Activated CD4-positive, alpha-beta T cell treated with anti-CD3 and anti-CD28 coated beads, Interleukin-2, amount 50 U/mL, for 4 hours (primary cell): ENCODE measurements around the gene TNP1.

Source experiments
- DNase-seq, 2 experiments: peaks; one replicate each; pipeline ENCODE4 v3.0.0-alpha.2; 2020

The TNP1 gene

GRCh38 chr2:216872624-216873023, 12.8 kb upstream of the TNP1 start:
- DNase-seq = no peak

- no peak for DNase-seq
These were observed 12.2 kb upstream of the TNP1 start for GRCh38 chr2:216872040-216872439.

- DNase-seq = no peak
These were observed 11.6 kb upstream of the TNP1 start for GRCh38 chr2:216871333-216871934.

DNA sequence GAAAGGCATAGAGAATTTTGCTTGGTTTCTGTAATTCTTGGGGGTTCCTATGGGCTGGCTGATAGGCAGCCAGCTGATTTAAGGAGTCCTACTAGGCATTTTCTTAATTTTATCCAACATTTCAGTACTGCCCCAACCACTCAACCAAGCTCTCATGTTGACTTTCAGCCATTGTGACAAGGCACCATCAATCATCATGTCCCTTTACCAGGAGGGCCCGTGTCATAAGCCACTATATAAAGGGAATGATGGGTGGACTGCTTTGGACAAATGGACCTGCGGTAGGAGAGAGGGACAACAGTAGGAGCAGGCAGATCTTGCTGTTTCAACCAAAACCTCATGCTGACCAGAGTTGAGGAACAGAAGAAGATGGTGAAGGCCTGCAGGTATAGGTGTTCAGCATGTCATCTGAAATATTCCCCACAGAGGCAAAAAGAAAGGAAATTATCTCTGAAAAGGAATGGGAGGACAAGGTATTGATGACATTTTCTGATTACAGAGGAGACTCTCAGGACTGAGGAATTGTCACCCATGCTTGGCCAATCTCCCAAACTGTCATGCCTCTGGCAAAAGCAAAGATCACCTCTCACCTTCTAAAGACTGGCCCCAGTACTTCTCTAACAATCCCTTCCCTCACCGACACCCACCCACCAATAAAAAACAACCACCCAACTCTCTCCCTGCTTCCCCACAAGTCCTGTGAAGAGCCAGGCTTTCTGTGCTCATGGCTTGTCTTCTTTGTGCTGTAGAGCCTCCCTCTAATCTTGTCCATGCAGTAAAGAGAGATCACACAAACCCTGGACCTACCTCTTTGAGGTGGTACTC, 10.9 kb upstream of the TNP1 start:
- no peak for DNase-seq

DNA sequence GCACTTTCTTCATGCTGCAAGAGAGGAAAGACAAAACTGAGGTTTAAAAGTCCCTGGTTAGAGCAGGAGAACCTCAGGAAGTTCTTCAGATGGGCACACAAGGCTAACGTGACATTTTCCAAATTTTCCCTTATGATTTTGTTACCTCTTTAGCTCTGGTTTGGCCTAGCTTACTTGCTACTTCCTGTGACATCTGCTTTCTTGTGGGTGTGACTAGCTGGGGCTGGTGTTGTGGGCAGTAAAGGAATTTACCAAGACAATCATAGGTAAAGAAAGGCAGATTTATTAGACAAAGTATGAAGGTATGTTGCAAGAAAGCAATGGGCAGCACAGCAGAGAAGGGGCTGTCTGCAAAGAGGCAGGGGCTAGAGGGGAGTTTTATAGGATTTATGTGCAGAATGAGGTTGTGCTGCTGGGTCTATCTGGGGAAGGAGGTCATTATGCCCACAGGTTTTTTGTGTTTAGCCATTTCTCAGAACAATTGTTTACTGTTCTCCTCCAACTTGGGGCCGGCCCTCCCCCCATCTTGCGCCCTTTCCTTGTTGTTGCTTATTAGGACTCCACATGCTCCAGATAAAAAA, 6.7 kb upstream of the TNP1 start:
- DNase-seq = no peak

GRCh38 chr2:216865658-216866057, 5.8 kb upstream of the TNP1 start:
- no peak for DNase-seq

DNA sequence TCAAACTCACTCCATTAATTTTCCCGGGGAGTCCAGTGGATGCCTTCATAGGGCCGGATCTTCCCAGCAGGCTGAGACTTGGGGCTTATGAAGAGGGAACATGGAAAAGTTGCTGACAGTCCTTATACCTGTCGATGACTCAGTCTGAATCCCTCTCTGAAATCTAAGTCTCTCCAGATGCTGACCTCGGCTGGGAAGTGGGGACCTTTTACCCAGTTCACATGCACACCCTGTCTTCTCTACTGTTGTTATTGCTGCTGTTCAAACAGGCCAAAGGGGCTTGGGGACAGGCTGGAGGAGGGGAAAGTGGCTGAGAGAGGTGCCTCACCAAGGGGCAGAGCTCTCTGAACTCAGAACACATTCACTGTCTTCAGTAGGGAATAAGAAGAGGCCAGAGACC, 4.1 kb upstream of the TNP1 start:
- DNase-seq = no peak

DNA sequence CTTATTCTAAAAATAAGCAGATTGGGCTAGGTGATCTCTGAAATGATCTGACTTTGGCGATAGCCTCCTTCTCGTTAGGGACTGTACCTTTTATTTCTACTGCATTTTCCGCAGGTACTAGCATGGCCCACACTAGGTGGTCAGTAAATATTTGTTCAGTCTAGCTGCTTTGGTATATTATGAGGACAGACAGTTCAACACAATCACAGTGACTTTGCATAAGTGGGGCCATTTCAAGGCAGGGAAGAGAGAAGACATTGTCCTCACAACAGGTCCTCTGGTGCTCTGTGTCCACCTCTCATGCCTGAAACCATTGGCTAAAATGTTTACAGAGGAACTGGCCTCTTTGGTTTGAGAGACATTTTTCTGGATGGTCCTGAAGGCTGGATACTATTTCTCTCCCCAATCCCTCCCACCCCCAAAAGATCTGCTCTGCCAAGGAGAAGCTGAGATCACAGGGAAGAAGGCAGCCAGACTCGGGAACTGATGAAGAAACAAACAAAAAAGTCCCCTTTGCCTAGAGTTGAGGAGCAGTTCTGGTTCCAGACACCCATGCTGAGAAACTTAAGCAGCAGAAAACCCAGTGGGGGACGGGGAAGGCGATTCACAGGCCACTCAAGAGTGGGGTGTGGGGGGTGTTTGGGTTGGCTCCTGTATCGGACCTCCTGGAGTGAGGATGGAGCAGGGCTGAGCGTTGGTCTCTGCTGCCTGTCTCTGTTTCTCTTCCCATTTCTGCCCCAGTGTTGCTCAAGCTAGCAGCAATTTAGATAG, 2.9 kb upstream of the TNP1 start:
- no peak for DNase-seq

DNA sequence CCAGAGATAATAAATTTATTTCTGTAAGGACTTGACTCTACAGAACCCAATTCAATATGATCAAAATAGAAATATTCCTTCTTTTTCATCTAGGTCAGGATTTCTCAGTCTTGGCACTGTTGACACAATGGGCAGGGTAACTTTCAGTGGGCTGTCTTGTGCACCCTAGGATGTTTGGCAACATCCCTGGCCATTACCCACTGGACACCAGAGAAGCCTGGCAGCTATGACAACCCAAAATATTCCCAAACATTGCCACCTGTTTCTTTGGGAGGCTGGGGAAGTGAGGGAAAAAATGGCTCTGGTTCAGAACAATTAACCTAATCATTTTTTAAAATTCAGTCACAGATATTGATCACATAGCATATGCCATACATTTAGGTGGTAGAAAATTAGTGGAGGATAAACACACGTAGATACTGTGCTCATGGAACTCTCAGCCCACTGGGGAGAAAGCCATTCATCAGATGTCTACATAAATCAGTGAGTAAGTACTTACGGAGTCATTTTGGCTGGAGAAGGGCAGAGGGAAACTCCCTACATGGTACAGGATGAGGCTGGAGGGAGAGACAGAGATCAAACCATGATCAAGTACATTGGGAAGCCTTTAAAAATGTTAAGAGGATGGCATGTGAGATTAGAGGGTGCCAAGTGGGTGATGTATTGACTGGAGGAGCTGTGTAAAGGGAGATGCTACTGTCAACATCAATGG, 718 bp upstream of the TNP1 start:
- DNase-seq = no peak

- DNase-seq = no peak
These were observed 1.6 kb downstream of the TNP1 start for GRCh38 chr2:216858312-216858711.

GRCh38 chr2:216857131-216857550, 2.7 kb downstream of the TNP1 start:
- no peak for DNase-seq

DNA sequence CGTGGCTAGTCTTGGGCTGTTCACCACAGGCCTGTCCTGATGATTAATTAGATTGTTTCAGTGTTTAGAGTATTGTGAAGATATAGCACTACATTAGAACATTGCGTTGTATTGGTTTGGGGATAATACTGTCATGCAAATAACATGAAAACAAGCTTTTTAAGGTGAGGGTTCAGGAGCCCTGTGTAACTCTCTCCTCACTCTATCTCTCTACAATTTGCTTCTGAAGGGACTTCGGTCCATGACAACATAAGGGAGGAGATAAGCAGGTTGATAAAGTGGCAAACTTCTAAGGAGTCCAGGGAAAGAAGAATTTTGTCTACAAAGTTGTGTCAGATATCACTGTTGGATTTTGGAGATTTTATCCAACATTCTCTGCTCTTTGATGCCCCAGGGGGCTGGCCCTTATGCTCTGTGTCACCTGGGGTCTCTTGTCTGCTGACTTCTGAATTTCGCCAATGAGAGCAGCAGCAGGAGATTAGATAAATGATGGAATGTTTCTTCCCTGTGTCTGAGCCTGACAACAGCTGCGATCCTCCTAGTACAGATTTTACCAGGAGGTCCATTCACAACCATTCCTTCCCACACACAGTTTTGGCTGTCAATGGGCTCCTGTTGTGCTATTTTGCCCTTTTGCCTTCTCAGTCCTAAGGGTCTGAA, 3.3 kb downstream of the TNP1 start:
- DNase-seq = no peak

DNA sequence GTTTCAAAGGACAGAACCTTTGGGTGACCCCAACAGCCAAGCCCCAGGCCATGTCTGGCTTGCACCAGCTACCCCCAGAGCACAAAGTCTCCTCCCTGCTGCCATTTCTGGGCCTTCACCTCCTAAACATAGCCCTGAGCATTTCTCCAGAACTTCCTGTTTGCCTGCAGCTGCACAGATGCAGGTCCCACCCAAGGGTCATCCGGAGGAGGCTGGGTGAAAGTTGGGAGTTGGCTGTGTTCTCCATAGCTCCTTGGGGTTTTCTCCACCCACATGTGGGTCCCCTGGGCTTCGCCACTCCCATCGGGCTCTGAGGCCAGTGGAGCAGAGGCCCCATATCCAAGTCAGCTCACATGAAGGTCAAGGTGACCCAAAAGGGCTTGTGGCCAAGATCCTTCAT, 4.3 kb downstream of the TNP1 start:
- DNase-seq = no peak

DNA sequence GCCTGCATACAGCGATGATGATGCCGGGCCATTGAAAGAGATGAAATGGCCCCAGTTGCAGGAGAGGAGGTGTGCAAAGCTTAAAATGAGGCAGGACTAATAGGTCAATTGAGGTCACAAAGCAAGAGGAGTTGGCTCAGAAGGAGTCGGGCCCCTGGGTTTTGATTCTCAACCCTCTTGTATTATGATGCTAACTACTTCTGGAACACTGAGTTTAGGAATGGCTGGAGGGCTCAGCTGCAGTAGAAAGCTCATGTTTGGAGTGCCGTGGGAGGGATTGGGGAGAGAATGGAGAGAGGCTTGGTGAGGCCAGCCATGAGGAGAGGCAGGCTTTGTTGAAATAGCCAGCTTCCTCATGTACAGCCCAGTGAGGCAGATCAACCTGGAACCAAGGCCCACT, 4.8 kb downstream of the TNP1 start:
- no peak for DNase-seq

DNA sequence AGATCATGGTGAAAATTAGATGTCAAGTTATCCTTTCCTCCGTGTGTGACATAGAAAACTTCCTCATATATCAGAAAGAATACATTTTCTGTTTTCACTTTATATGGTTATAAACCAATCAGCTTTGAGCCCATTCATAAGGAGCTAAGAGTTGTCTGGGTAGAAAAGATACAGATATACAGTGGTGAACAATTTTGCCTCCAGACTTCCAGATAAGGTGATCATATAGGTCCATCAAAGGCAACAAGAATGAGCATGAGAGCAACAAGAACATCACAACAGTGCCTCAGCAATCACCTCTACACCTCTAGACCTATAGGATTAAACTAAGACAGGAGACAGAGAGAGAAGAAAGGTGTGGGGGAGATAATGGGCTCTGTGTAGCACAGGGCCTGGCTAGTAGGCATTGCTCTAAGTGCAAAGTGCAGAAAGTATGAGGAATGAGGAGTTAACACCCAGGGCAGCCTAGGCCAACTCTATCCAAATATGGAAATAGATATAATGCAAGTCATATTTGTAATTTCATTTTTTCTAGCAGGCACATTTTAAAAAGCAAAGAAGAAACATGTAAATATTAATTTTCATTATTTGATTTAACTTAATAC, 8.3 kb downstream of the TNP1 start:
- no peak for DNase-seq

DNA sequence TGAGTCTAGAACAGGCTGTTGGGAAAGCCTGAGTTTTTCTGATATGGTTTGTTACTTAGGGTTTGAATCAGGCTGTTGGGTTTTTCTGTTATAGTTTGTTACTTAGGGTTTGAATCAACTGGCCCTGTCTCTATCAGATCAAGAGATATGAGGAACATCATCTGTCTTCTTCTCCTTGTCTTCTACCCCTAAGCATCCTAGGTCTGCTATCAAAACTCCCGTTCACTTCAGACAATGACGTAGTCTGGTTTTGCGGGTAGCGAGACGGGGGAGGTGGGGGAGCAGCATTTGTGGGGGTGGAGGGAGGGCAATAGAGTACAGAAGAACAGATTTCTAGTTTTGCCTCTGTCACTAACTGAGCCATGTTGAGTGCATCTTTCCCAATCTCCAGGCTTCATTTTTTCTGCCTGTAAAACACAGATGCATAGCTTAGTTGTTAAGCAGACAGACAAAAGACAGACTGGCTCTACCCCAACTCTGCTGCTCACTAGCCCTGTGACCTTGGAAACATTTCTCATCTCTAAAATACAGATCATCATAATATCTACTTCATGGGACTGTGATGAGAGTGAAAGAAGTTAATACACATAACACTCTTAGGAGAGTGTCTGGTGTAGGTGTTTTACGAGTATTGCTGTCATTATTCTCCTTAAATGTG, 9.1 kb downstream of the TNP1 start:
- no peak for DNase-seq

DNA sequence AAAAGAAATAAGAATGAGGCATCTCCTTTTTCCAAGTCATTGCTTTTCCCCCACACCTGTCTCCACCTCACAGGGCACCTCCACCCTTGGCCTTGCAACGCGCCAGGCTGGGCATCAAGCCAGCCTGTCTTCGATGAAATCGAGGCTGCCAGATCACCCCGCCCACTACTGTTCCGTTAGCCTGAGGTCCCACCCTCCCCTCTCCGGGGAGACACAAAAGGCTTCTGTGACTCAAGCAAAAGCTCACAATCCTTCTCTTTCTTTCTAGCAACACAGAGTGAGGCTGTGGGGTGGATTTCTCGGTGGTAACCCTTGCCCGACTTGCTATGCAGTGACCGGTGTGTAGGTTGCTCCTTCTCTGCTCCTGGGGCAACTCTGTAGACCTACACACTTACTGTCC, 9.9 kb downstream of the TNP1 start:
- no peak for DNase-seq

DNA sequence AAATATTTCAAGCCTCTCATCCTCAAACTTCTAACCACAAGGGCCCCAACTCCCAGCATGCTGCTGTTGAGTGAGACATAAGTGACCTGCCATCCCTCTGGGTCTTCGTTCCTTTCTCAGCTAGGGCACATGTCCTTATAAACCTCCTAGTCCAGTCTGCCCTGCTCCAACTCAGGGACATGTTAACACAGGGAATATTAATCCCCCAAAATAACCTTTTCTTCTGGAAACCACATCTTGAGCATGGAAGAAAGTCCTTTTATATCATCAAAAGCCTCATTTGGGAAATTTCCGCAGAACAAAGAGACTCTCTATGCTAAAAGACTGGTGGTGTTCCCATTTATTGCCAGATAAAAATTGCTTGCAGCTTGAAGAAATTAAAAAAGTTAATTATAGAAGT, 14.4 kb downstream of the TNP1 start:
- no peak for DNase-seq

DNA sequence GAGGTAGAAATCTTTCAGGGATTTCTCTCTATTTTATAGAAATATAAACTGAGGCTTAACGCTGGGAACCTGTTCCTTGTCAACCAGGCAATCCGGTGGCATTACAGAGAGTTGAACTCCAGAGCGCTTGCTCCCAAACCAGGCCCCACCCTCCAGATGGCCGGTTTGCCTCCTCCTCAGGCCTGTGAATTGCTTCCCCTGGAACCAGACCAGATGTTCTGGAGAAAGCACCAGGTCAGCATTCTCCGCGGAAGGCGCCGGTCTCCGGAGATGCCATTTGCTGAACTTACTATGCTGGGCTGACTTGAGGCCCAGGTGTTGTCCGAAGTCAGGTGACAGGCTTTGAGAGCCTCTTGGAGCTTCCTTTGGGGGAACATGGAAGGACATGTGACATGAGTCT, 17.2 kb downstream of the TNP1 start:
- no peak for DNase-seq

DNA sequence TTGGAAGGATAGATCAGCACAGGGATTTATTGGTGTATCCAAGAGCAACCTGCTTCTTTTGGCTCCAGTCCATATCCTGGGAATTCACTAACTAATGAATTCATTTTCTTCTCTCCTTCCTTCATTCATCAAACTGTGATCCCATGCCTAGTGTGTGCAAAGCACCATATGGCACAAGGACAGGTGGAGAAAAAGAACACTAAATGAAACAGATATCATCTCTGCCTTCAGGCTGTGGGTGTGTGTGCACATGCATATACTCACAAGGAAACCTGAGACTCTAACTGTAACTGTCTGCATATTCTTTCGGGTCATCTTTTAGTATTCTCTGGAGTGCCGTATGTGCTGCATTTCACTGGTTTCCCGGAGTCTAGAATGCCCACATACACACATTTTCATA, 20.2 kb downstream of the TNP1 start:
- no peak for DNase-seq

GRCh38 chr2:216838151-216838550, 21.7 kb downstream of the TNP1 start:
- no peak for DNase-seq
